ENCODE results near the gene TBC1D22A.

Gene TBC1D22A

GRCh38 chr22:47065756-47066615 is 303.5 kb downstream of the TBC1D22A start:
- DNase-seq (ENCODE audit: insufficient read length, low spot score) (no peak), FAIRE-seq (no peak)
- TF ChIP-seq POLR2A (IDR thresholded peaks at IDR 0.05; ENCODE audit: low read depth, low read length): no peak

- DNase-seq (ENCODE audit: insufficient read length, low spot score) (no peak), FAIRE-seq (no peak)
- no peak for TF ChIP-seq POLR2A (IDR thresholded peaks at IDR 0.05; ENCODE audit: low read depth, low read length)
These were observed 304.1 kb downstream of the TBC1D22A start for GRCh38 chr22:47066616-47066905.

GRCh38 chr22:47067321-47067890 is 305.0 kb downstream of the TBC1D22A start:
- no peak for DNase-seq (ENCODE audit: insufficient read length, low spot score)
- no peak for FAIRE-seq
- TF ChIP-seq POLR2A (IDR thresholded peaks at IDR 0.05; ENCODE audit: low read depth, low read length): no peak

GRCh38 chr22:47067911-47068625 is 305.6 kb downstream of the TBC1D22A start:
- FAIRE-seq: no peak
- no peak for TF ChIP-seq POLR2A (IDR thresholded peaks at IDR 0.05; ENCODE audit: low read depth, low read length)
- no peak for DNase-seq (ENCODE audit: insufficient read length, low spot score)

- DNase-seq (ENCODE audit: insufficient read length, low spot score) (no peak), FAIRE-seq (no peak)
- no peak for TF ChIP-seq POLR2A (IDR thresholded peaks at IDR 0.05; ENCODE audit: low read depth, low read length)
These were observed 306.2 kb downstream of the TBC1D22A start for GRCh38 chr22:47068626-47068996.

- DNase-seq (ENCODE audit: insufficient read length, low spot score): no peak
- FAIRE-seq: no peak
- TF ChIP-seq POLR2A (IDR thresholded peaks at IDR 0.05; ENCODE audit: low read depth, low read length): no peak
These were observed 306.8 kb downstream of the TBC1D22A start for GRCh38 chr22:47069270-47069669.

- TF ChIP-seq POLR2A (IDR thresholded peaks at IDR 0.05; ENCODE audit: low read depth, low read length): no peak
- FAIRE-seq (no peak), DNase-seq (ENCODE audit: insufficient read length, low spot score) (no peak)
These were observed 308.8 kb downstream of the TBC1D22A start for GRCh38 chr22:47071078-47071806.

- TF ChIP-seq POLR2A (IDR thresholded peaks at IDR 0.05; ENCODE audit: low read depth, low read length): no peak
- FAIRE-seq (no peak), DNase-seq (ENCODE audit: insufficient read length, low spot score) (no peak)
These were observed 309.6 kb downstream of the TBC1D22A start for GRCh38 chr22:47071807-47072641.

GRCh38 chr22:47072642-47072967 is 310.2 kb downstream of the TBC1D22A start:
- DNase-seq (ENCODE audit: insufficient read length, low spot score) (no peak), FAIRE-seq (no peak)
- TF ChIP-seq POLR2A (IDR thresholded peaks at IDR 0.05; ENCODE audit: low read depth, low read length): no peak

- TF ChIP-seq POLR2A (IDR thresholded peaks at IDR 0.05; ENCODE audit: low read depth, low read length): no peak
- DNase-seq (ENCODE audit: insufficient read length, low spot score) (no peak), FAIRE-seq (no peak)
These were observed 310.6 kb downstream of the TBC1D22A start for GRCh38 chr22:47073075-47073474.

GRCh38 chr22:47074105-47074504 is 311.7 kb downstream of the TBC1D22A start:
- no peak for TF ChIP-seq POLR2A (IDR thresholded peaks at IDR 0.05; ENCODE audit: low read depth, low read length)
- no peak for DNase-seq (ENCODE audit: insufficient read length, low spot score)
- no peak for FAIRE-seq

GRCh38 chr22:47075568-47075967 is 313.1 kb downstream of the TBC1D22A start:
- no peak for FAIRE-seq

GRCh38 chr22:47076758-47077157 is 314.3 kb downstream of the TBC1D22A start:
- no peak for TF ChIP-seq POLR2A (IDR thresholded peaks at IDR 0.05; ENCODE audit: low read depth, low read length)
- FAIRE-seq: no peak
- DNase-seq (ENCODE audit: insufficient read length, low spot score): no peak

More at GRCh38 chr22:47075568-47075967, 313.1 kb downstream of the TBC1D22A start:
- TF ChIP-seq POLR2A (IDR thresholded peaks at IDR 0.05; ENCODE audit: low read depth, low read length): no peak
- no peak for DNase-seq (ENCODE audit: insufficient read length, low spot score)

Data from H54 (cell line).